NCI-H748 (cell line): ENCODE measurements around the gene GRM7.

Experiments
- DNase-seq: peaks from one replicate; lab custom pipeline; 2025; ENCODE audit not compliant: unreplicated experiment; lab: John Stamatoyannopoulos, UW

GRM7 gene

DNA sequence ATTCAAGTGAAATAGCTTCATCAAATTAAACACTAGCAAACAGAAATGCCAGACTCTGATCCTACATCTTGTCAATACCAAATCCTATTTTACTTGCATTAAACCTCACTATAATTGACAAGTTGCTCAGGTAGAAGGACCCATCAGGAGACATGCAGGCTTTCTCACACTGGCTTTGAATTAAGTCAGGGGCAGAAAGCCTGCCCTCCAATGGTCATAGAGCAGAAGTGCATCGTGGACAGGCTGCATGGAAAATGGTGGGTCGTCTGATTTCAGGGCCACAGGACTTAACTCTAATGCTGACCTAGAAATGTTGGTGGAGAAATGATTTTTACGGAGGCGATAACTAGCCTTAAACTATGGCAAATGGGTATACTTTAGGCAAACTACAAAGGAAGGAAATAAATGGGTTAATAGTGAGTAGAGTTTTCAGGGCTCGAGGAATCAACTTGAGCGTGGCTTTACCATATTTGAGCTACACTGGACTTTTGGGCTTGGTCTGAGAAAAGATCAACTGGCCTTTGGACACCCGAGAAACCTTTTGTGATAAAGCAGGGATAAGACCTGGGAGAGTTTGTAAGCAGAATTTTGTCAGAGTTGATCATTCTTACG is 283.9 kb downstream of the GRM7 start:
- peak; percentile 43 for DNase-seq

GRCh38 chr3:7146529-7146928 is 285.6 kb downstream of the GRM7 start:
- DNase-seq, result no peak

DNA sequence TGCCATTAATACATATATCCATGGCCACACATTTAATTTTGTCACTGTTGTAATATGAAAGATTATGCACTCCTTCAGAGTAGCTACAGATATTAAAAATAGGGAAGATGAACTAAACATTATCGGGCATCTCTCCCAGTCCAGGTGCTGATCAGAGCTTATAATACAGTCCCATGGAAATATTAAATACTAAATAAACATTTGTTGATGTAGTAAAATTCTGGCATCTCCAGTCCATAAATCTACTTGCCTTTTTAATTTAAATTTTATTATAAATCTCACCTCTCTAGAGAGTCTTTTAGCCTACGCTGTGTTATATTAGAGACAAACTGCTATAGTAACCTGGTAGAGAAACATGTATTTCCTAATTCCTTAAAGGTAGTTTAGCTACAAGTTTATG is 297.6 kb downstream of the GRM7 start:
- DNase-seq, result no peak

- no peak for DNase-seq
These were observed 299.8 kb downstream of the GRM7 start for GRCh38 chr3:7160689-7161088.

DNA sequence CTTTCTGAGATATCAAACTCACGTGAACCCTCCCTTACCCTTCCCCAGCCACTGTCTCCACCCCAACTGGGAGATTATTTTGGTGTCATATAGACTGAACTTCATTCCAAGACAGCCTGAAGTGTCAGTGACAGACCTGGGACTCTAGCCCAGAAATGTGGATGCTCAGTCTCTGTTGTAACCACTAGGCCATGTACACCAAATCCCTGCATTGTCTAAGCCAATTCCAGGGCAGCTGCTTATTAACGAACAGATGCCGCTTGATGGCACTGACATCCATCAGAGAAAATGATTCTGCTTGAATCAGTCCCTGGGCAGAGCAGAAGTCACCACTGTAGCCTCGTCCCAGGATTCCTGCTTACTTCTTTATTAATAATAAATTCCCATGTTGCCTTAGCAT is 305.5 kb downstream of the GRM7 start:
- no peak for DNase-seq

DNA sequence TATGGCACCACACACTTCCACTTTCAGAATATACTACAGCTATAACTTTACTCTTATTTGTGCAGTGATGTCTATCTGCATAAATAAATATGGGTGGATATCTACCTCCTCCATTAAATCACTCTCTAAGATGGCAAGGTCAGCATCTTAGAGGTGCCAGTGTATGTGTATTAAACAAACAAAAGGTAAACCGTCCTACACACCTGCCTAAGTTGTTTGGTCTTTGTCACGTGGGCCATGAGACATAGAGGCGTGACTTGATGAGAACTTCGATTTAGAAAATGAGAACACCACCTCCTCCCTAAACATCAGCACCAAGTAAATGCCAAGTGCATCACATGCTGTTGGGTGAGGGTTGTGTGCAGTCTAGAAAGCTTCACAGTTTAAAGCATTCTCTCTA is 310.6 kb downstream of the GRM7 start:
- DNase-seq, result no peak

DNA sequence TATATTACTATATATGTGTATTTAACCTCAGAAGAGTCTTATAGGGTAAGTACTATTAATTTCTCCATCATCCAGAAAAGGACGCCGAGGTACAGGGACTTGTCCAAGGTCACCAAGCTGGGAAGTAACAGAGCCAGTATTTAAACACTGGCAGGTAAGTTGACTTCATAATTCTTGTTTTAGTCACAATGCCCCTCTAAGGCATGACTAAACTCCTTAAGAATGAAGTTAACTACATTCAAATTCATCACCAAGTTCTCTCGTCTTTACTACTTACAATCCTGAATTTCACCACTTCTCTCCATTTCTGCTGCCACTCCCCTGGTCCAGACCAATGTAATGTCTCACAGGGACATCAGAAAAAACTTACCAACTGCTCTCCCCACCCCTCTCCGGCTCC is 312.1 kb downstream of the GRM7 start:
- DNase-seq, result no peak

- DNase-seq, result no peak
These were observed 327.6 kb downstream of the GRM7 start for GRCh38 chr3:7188551-7188950.

DNA sequence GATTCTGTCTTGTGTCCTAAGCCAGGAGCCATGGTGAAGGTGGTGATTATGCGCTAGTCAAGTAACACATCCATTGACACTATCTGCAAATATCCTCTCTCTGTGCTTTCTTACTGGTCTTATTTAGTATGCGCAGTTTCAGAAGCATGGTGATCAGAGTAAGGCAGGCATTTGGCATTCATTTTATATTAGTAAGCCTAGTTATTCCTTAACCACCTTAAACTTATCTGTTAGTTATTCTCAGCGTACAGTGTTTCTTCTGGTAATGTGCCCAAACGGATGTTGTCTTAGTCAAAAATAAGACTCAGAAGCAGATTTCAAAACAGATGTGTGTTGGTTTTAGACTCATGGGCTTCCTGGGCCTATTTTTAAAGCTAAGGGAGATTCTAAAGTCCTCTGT is 329.2 kb downstream of the GRM7 start:
- DNase-seq, result no peak

- no peak for DNase-seq
These were observed 332.4 kb downstream of the GRM7 start for GRCh38 chr3:7193269-7193668.

DNA sequence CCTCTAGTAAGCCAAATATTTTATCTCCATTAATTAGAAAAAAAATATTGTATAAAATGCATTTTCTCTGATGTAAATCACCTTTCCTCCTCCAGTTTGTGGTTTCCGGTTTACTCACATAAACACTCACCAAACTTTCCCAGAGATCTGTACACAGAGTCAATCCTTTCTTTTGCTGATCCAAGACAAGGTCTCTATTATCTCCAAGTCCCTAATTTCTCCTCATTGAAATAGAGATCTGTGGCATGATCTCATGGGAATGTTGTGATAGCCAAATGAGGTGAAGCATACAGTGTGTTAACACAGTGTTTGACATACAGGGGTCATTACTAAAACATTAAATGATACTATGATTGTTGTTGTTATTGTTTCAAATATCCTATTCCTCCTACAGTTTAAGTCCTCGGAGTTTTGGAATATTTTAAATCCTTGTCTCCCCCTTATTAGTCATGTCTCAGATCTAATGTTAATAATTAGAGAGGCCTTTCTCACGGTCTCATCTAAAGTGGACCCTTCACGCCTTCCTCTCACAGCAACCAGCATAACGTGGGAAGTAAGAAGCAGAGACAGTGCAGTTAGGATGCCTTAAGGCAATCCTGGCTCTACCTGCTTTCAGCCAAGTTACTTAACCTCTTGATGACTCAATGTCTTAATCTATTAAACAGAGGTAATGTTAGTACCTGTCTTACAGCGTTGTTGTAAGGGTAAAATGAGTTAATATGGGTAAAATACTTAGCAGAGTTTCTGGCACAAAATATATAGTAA is 333.3 kb downstream of the GRM7 start:
- DNase-seq, result no peak

GRCh38 chr3:7195934-7196333 is 335.0 kb downstream of the GRM7 start:
- DNase-seq, result no peak

DNA sequence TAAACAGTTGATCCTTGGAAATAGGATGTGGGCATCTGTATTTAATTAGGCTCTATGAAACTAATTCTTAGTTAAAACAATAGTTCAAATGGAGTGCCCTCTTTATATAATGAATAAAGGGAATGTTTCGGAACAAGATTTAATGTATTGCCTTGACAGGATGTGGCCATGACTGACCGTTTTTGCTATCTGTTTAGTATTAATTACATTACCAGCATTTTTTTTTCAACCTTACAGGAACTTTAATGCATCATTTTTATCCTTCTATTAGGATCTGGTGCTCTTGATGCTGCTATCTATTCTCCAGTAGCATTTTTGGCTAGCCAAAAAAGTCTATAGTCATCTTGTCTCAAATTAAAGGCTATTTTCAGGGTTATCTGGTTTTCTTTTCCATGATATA is 340.9 kb downstream of the GRM7 start:
- no peak for DNase-seq

GRCh38 chr3:7203969-7204847 is 343.3 kb downstream of the GRM7 start:
- DNase-seq, result no peak

GRCh38 chr3:7204848-7205156 is 343.9 kb downstream of the GRM7 start:
- DNase-seq, result no peak

GRCh38 chr3:7205535-7205934 is 344.6 kb downstream of the GRM7 start:
- no peak for DNase-seq

- DNase-seq, result no peak
These were observed 345.0 kb downstream of the GRM7 start for GRCh38 chr3:7205962-7206361.

- no peak for DNase-seq
These were observed 346.2 kb downstream of the GRM7 start for GRCh38 chr3:7207125-7207524.

DNA sequence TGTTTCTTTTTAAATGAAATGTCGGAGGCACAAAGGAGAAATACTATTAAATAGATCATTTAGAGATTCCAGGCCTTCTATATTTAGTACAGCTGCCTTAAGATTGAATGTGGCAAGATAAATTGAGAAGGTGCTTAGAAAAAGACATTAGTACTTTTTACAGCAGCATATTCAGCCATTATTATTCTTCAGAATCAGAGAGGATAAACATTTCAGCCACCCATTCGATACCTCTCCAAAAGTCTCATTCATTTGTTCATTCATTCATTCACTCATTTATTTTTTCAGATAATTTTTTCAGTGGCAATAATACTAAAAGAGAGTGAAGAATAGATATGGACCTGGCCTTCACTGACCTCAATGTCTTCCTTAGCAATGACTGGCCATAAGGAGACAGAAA is 347.0 kb downstream of the GRM7 start:
- DNase-seq, result no peak

DNA sequence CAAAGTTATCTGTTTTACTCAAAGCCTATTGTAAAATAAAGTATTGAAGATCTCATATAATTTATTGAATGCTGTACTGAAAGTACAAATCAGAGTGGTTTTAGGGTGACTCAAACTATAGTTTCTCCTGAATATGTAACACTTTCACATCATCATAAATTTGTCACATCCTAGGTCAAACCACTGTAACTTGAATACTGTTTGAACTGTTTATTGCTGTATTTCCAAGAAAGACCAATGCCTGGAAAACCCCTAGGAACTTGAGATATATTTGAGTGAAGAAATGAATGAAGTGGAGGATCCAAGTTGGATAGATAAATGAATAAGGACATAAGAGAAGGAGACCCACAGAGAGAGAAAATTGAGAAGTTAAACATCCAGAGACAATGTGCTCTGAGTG is 348.2 kb downstream of the GRM7 start:
- DNase-seq, result no peak

DNA sequence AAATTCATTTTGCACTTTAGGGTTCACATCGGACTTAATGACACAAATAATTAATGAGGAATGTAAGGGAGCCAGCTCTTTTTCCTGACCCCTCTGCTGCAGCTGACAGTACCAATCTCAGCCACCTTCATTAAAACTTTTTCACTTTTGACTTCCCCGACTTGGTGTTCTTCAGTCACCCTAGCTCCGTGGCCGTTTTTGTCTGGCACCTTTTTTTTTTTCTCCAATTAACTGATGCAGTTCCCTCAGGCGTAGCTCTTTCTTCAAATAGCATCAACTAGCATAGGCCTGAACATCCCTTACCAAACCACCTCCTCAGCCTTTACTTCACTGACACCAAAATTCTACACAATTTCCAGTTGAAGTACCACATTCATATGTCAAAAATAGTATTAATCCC is 350.8 kb downstream of the GRM7 start:
- DNase-seq, result no peak

DNA sequence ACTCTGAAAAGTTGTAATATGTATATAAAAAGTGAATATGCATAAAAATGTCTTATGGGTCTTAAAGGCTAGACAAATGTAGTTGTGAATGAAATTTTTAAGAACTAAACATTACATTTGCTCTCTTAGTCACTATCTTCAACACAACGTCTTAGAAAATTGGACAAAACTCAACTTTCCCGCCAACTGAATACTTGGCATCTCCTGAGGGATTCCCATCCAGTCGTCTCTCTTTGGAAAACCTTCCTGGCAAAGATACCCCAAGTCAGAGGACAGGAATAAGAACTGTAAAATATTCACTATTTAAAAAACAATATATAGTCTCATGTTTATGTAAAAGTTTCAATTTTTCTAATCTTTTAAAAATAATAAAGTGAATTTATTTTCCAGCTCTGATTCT is 354.8 kb downstream of the GRM7 start:
- DNase-seq, result no peak
